ENCODE results near the gene CHI3L2.

Gene CHI3L2

GRCh38 chr1:111253876-111254275, 26.4 kb downstream of the CHI3L2 start:
- H3K27me3 ChIP-seq (ENCODE audit: insufficient read depth, low read length): peaks cover 88% of the 10 kb centered on the region
- H3K79me2 ChIP-seq (ENCODE audit: control insufficient read depth, insufficient read depth, low read length, unreplicated experiment): no peaks in the 10 kb centered on the region
- H3K27ac ChIP-seq (ENCODE audit: low read depth, low read length): no peak overlapping the region
- H3K36me3 ChIP-seq (ENCODE audit: insufficient read depth, low read length): no peaks in the 10 kb centered on the region
- H2AFZ ChIP-seq (ENCODE audit: low read length, unreplicated experiment): no peak overlapping the region
- H3K4me3 ChIP-seq (ENCODE audit: low read depth, low read length): no peak overlapping the region
- H3K4me1 ChIP-seq (ENCODE audit: control insufficient read depth, insufficient read depth, low read length, unreplicated experiment): no peaks in the 10 kb centered on the region

DNA sequence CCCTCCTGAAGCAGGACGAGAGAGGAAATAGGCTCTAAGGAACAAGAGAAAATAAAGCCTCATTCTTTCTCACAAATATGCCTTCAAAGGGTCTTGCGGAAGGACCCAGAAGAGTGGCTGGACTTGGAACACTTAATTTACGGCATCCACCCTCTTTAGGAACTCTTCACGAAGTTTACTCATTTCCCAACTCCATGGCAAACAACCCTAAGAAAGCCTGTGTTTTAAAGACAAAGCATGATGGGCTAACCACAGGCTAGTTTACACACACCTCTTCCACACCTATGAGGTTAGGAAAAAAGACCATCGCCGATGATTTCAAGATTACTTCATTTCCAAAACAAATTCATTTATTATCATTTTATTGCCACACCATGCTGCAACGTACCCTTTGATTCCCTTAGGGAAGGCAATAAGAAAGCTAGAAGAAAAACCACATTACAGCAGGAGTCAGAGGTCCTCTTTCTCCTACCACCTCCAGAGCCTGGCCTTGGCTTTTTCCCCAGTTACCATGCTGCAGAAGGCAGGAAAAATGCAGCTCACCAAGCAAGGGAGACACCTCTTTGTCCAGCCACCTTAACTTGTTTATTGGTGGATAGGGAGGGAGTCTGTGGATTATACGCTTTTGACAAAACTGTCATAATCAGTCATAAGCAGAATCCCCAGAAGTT, 29.6 kb downstream of the CHI3L2 start:
- Histone ChIP-seq H3K4me1 (ENCODE audit: control insufficient read depth, insufficient read depth, low read length, unreplicated experiment) (no peaks in the 10 kb centered on the region), H3K79me2 (ENCODE audit: control insufficient read depth, insufficient read depth, low read length, unreplicated experiment) (no peaks in the 10 kb centered on the region), H3K27ac (ENCODE audit: low read depth, low read length) (no peak overlapping the region), H3K4me3 (ENCODE audit: low read depth, low read length) (no peak overlapping the region), H3K27me3 (ENCODE audit: insufficient read depth, low read length) (peaks cover 74% of the 10 kb centered on the region), H2AFZ (ENCODE audit: low read length, unreplicated experiment) (no peak overlapping the region), H3K36me3 (ENCODE audit: insufficient read depth, low read length) (no peaks in the 10 kb centered on the region)

DNA sequence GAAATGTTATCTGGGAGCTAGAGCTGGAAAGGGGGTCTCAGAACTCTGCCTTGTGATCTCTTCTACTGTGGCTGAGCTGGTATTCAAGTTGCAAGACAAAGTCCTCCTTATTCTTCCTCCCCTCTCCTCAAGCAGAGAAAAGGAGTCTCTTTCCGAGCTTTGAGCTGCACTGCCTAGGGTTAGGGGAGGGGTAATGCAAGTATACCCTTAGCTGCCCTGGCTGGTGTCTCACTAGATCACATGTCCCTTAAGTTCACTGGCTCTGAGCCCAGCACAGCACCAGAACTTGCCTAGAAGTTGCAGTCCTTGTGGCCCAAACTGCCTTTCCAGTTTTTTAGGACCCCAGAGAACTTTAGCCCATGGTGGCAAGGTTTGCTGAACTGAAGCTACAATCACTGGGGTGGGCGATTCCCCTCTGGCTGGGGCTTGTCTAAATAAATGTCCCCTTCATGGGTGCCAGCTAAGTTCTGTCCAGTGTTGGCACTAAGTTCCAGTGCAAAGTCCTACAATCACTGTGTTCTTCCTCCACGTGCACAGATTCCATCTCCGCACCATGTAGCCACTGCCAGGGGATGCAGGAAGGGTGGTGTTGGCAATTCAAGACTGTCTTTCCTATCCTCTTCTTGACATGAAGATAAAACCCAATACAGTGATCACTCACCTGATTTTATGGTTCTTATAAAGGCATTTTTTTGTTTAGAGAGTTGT, 40.4 kb downstream of the CHI3L2 start:
- Histone ChIP-seq H3K4me1 (ENCODE audit: control insufficient read depth, insufficient read depth, low read length, unreplicated experiment) (no peaks in the 10 kb centered on the region), H3K36me3 (ENCODE audit: insufficient read depth, low read length) (no peaks in the 10 kb centered on the region), H2AFZ (ENCODE audit: low read length, unreplicated experiment) (no peak overlapping the region), H3K79me2 (ENCODE audit: control insufficient read depth, insufficient read depth, low read length, unreplicated experiment) (no peaks in the 10 kb centered on the region), H3K4me3 (ENCODE audit: low read depth, low read length) (no peak overlapping the region), H3K27me3 (ENCODE audit: insufficient read depth, low read length) (peaks cover 86% of the 10 kb centered on the region), H3K27ac (ENCODE audit: low read depth, low read length) (no peak overlapping the region)

DNA sequence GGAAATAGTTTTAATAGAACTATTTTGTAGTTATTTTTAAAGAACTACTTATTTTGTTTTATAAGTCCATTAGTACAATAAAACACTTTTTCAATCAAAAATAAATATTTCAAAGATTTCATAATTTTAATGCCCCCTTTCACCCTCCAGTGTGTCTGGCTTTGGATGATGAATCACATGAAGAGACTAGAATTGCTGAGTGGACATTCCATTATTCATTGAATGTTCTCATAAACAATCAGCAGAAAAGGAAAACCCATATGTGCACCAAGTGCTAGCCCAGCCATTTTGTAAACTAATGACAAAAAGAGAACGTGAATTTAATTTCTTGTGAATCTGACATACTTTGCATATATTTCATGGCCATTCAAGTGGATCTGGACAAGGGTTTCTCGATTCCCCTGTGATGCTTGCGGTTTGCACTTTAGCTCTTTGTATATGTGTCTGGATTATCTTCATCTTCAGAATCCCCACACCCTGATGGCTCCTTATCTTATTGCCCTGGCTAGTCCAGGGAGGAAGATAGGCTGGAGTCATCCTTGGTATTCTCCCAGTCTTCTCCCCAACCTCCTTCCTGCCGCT, 42.4 kb downstream of the CHI3L2 start:
- Histone ChIP-seq H3K27me3 (ENCODE audit: insufficient read depth, low read length) (peaks cover 67% of the 10 kb centered on the region), H3K4me3 (ENCODE audit: low read depth, low read length) (no peak overlapping the region), H3K79me2 (ENCODE audit: control insufficient read depth, insufficient read depth, low read length, unreplicated experiment) (no peaks in the 10 kb centered on the region), H3K4me1 (ENCODE audit: control insufficient read depth, insufficient read depth, low read length, unreplicated experiment) (peaks cover 8% of the 10 kb centered on the region), H3K27ac (ENCODE audit: low read depth, low read length) (no peak overlapping the region), H3K36me3 (ENCODE audit: insufficient read depth, low read length) (no peaks in the 10 kb centered on the region), H2AFZ (ENCODE audit: low read length, unreplicated experiment) (no peak overlapping the region)

GRCh38 chr1:111270771-111271463, 43.4 kb downstream of the CHI3L2 start:
- no peak overlapping the region for H3K27ac ChIP-seq (ENCODE audit: low read depth, low read length)
- peaks cover 12% of the 10 kb centered on the region for H3K4me1 ChIP-seq (ENCODE audit: control insufficient read depth, insufficient read depth, low read length, unreplicated experiment)
- no peaks in the 10 kb centered on the region for H3K36me3 ChIP-seq (ENCODE audit: insufficient read depth, low read length)
- peaks cover 57% of the 10 kb centered on the region for H3K27me3 ChIP-seq (ENCODE audit: insufficient read depth, low read length)
- H2AFZ ChIP-seq (ENCODE audit: low read length, unreplicated experiment): no peak overlapping the region
- no peak overlapping the region for H3K4me3 ChIP-seq (ENCODE audit: low read depth, low read length)
- no peaks in the 10 kb centered on the region for H3K79me2 ChIP-seq (ENCODE audit: control insufficient read depth, insufficient read depth, low read length, unreplicated experiment)

- Histone ChIP-seq H3K27me3 (ENCODE audit: insufficient read depth, low read length) (peaks cover 52% of the 10 kb centered on the region), H2AFZ (ENCODE audit: low read length, unreplicated experiment) (no peak overlapping the region), H3K4me1 (ENCODE audit: control insufficient read depth, insufficient read depth, low read length, unreplicated experiment) (peaks cover 12% of the 10 kb centered on the region), H3K4me3 (ENCODE audit: low read depth, low read length) (no peak overlapping the region), H3K79me2 (ENCODE audit: control insufficient read depth, insufficient read depth, low read length, unreplicated experiment) (no peaks in the 10 kb centered on the region), H3K27ac (ENCODE audit: low read depth, low read length) (no peak overlapping the region), H3K36me3 (ENCODE audit: insufficient read depth, low read length) (no peaks in the 10 kb centered on the region)
Measured at GRCh38 chr1:111271464-111271801, 43.9 kb downstream of the CHI3L2 start.

DNA sequence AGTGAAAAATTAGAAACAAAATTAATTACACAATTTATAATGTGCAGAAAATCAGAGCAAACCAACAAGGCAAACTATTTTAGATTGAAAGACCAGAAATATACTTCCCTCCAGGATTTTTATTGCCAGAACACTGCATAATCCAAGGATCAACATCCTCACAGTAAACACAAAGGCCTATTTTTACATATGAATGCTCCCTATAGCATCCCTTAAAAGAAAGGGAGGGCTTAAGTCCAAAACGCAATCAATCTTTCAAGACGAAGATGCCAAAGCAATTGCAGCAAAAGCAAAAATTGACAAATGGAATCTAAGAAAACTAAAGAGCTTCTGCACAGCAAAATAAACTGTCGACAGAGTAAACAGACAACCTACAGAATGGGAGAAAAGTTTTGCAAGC, 44.6 kb downstream of the CHI3L2 start:
- H2AFZ ChIP-seq (ENCODE audit: low read length, unreplicated experiment): no peak overlapping the region
- H3K27ac ChIP-seq (ENCODE audit: low read depth, low read length): no peak overlapping the region
- no peak overlapping the region for H3K4me3 ChIP-seq (ENCODE audit: low read depth, low read length)
- no peaks in the 10 kb centered on the region for H3K36me3 ChIP-seq (ENCODE audit: insufficient read depth, low read length)
- H3K4me1 ChIP-seq (ENCODE audit: control insufficient read depth, insufficient read depth, low read length, unreplicated experiment): peaks cover 12% of the 10 kb centered on the region
- H3K27me3 ChIP-seq (ENCODE audit: insufficient read depth, low read length): peaks cover 48% of the 10 kb centered on the region
- H3K79me2 ChIP-seq (ENCODE audit: control insufficient read depth, insufficient read depth, low read length, unreplicated experiment): no peaks in the 10 kb centered on the region

GRCh38 chr1:111274653-111275052, 47.1 kb downstream of the CHI3L2 start:
- Histone ChIP-seq H2AFZ (ENCODE audit: low read length, unreplicated experiment) (peak overlapping the region; percentile 99), H3K4me3 (ENCODE audit: low read depth, low read length) (peak overlapping the region; percentile 73), H3K27me3 (ENCODE audit: insufficient read depth, low read length) (peaks cover 41% of the 10 kb centered on the region), H3K27ac (ENCODE audit: low read depth, low read length) (peak overlapping the region; percentile 65), H3K36me3 (ENCODE audit: insufficient read depth, low read length) (no peaks in the 10 kb centered on the region), H3K4me1 (ENCODE audit: control insufficient read depth, insufficient read depth, low read length, unreplicated experiment) (peaks cover 12% of the 10 kb centered on the region), H3K79me2 (ENCODE audit: control insufficient read depth, insufficient read depth, low read length, unreplicated experiment) (no peaks in the 10 kb centered on the region)

- Histone ChIP-seq H3K4me1 (ENCODE audit: control insufficient read depth, insufficient read depth, low read length, unreplicated experiment) (peaks cover 12% of the 10 kb centered on the region), H3K36me3 (ENCODE audit: insufficient read depth, low read length) (no peaks in the 10 kb centered on the region), H3K79me2 (ENCODE audit: control insufficient read depth, insufficient read depth, low read length, unreplicated experiment) (no peaks in the 10 kb centered on the region), H2AFZ (ENCODE audit: low read length, unreplicated experiment) (peak overlapping the region; percentile 99), H3K27me3 (ENCODE audit: insufficient read depth, low read length) (peaks cover 42% of the 10 kb centered on the region), H3K27ac (ENCODE audit: low read depth, low read length) (peak overlapping the region; percentile 65), H3K4me3 (ENCODE audit: low read depth, low read length) (peak overlapping the region; percentile 73)
Measured at GRCh38 chr1:111275079-111275478, 47.6 kb downstream of the CHI3L2 start.

DNA sequence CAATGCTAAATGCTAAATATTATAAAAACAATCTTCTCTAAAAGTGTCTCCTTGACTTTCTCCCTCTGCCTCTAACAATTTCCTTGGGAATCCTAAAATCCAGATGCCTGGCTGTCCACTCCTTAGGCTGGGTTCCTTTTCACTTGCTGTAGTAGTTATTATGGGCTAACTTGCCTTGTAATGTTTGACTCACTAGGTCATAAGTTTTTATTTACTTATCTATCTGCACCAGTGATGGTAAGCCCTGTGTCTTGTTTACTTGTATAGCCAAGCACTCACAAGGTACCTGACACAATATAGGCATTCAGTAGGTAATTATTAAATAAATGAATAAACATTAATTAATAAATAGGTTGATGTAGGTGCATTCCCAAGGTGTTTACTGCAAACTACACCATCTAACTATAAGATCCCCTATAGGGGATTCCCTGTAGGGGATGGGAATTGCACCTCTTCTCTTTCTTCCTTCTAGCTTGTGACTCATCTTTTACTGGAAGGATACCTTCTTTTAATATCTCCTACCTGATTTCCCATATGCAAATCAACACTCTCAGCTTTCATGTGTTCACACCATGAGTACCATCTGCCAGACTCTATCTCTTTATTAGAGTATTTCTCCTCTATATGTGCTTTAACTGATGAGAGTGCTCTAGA, 48.4 kb downstream of the CHI3L2 start:
- no peak overlapping the region for H2AFZ ChIP-seq (ENCODE audit: low read length, unreplicated experiment)
- peaks cover 40% of the 10 kb centered on the region for H3K27me3 ChIP-seq (ENCODE audit: insufficient read depth, low read length)
- no peak overlapping the region for H3K4me3 ChIP-seq (ENCODE audit: low read depth, low read length)
- H3K79me2 ChIP-seq (ENCODE audit: control insufficient read depth, insufficient read depth, low read length, unreplicated experiment): no peaks in the 10 kb centered on the region
- H3K27ac ChIP-seq (ENCODE audit: low read depth, low read length): no peak overlapping the region
- peaks cover 12% of the 10 kb centered on the region for H3K4me1 ChIP-seq (ENCODE audit: control insufficient read depth, insufficient read depth, low read length, unreplicated experiment)
- no peaks in the 10 kb centered on the region for H3K36me3 ChIP-seq (ENCODE audit: insufficient read depth, low read length)
